Osteoblast (primary cell): ENCODE results near the gene ZSCAN20. TPM values are rescaled to one million over a fixed set of nuclear protein-coding genes. Genes with fewer than 3 reads are reported as not detected.

Experiments used
- DNase-seq: peaks from one replicate; pipeline ENCODE4 v3.0.0; 2011; ENCODE audit warnings: low spot score, mixed read lengths; ENCODE audit not compliant: insufficient read length; ENCODE audit errors: missing footprints
- H2AFZ ChIP-seq: 2 replicates; pipeline ENCODE4 v1.6.0; 2011; ENCODE audit warnings: mild to moderate bottlenecking, low read length
- H3K27ac ChIP-seq: 2 replicates; pipeline ENCODE4 v1.5.1; 2011; ENCODE audit warnings: mild to moderate bottlenecking, low read depth, low read length, moderate library complexity
- H3K27me3 ChIP-seq: 2 replicates; pipeline ENCODE4 v1.6.0; 2012; ENCODE audit warnings: mild to moderate bottlenecking, control low read depth, inconsistent platforms, low read length, moderate library complexity; ENCODE audit not compliant: insufficient read depth
- H3K36me3 ChIP-seq: 2 replicates; pipeline ENCODE4 v1.5.1; 2011; ENCODE audit warnings: mild to moderate bottlenecking, low read length, control low read depth, moderate library complexity; ENCODE audit not compliant: insufficient read depth
- H3K4me1 ChIP-seq: 2 replicates; pipeline ENCODE4 v1.5.1; 2011; ENCODE audit warnings: mild to moderate bottlenecking, low read length, control low read depth, moderate library complexity; ENCODE audit not compliant: insufficient read depth
- H3K4me2 ChIP-seq: 2 replicates; pipeline ENCODE4 v1.6.0; 2011; ENCODE audit warnings: mild to moderate bottlenecking, low read length; ENCODE audit not compliant: insufficient read depth
- H3K4me3 ChIP-seq: fragments of 200-600 bp; sonication (generic); 3 replicates; pipeline ENCODE4 v1.5.1; 2012; ENCODE audit warnings: mild to moderate bottlenecking, low read length, inconsistent platforms; ENCODE audit not compliant: insufficient read depth
- H3K79me2 ChIP-seq: 2 replicates; pipeline ENCODE4 v1.6.0; 2012; ENCODE audit warnings: mild to moderate bottlenecking, low read length, control low read depth, inconsistent platforms; ENCODE audit not compliant: insufficient read depth
- H3K9me3 ChIP-seq: 2 replicates; pipeline ENCODE4 v1.5.1; 2011; ENCODE audit warnings: low read depth, low read length, control low read depth
- H4K20me1 ChIP-seq: 2 replicates; pipeline ENCODE4 v1.6.0; 2012; ENCODE audit warnings: mild to moderate bottlenecking, low read length, control low read depth; ENCODE audit not compliant: insufficient read depth
- total RNA-seq: library from RNA; depleted of rRNA; stranded (reverse); fragments of >200 nt; gene quantifications from 2 replicates; pipeline ENCODE4 v1.2.3, GENCODE V29; 2012
- TF ChIP-seq, protein P1 (sequence below): IDR thresholded peaks from 2 replicates; pipeline ENCODE4 v1.5.1; 2011; ENCODE audit warnings: mild to moderate bottlenecking, low read depth, low read length, moderate library complexity; ENCODE audit errors: extremely low read depth

Gene ZSCAN20
- total RNA-seq, 1 donor: 9.8 TPM

DNA sequence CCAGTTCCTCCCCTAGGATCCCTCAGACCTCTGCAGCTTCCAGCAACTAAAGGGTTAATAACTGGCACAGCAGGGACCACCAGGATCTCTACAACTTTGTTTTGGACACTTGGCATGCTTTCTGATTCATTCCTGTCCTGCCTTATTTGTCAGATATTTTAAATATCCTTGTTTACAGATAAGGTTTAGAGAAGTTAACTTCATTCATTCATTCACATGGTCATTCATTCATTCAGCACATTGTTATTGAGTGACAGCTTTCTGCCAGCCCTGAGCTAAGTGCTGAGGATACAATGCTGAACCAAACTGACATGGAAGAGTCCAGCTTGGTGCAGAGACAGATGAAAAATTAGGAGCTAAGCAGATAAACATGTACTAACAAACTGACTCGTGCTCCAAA, 32.8 kb upstream of the ZSCAN20 start:
- DNase-seq: no peak
- TF ChIP-seq, protein P1, sequence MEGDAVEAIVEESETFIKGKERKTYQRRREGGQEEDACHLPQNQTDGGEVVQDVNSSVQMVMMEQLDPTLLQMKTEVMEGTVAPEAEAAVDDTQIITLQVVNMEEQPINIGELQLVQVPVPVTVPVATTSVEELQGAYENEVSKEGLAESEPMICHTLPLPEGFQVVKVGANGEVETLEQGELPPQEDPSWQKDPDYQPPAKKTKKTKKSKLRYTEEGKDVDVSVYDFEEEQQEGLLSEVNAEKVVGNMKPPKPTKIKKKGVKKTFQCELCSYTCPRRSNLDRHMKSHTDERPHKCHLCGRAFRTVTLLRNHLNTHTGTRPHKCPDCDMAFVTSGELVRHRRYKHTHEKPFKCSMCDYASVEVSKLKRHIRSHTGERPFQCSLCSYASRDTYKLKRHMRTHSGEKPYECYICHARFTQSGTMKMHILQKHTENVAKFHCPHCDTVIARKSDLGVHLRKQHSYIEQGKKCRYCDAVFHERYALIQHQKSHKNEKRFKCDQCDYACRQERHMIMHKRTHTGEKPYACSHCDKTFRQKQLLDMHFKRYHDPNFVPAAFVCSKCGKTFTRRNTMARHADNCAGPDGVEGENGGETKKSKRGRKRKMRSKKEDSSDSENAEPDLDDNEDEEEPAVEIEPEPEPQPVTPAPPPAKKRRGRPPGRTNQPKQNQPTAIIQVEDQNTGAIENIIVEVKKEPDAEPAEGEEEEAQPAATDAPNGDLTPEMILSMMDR: no peak
- H4K20me1 ChIP-seq: no peaks in the 10 kb centered on the region
- no peaks in the 10 kb centered on the region for H3K9me3 ChIP-seq
- no peaks in the 10 kb centered on the region for H3K27me3 ChIP-seq
- H3K36me3 ChIP-seq: no peaks in the 10 kb centered on the region
- peaks cover 37% of the 10 kb centered on the region for H3K4me1 ChIP-seq
- no peaks in the 10 kb centered on the region for H3K79me2 ChIP-seq
- no peak overlapping the region for H3K4me2 ChIP-seq
- H3K4me3 ChIP-seq: no peak overlapping the region
- H2AFZ ChIP-seq: no peak overlapping the region
- H3K27ac ChIP-seq: no peak overlapping the region

DNA sequence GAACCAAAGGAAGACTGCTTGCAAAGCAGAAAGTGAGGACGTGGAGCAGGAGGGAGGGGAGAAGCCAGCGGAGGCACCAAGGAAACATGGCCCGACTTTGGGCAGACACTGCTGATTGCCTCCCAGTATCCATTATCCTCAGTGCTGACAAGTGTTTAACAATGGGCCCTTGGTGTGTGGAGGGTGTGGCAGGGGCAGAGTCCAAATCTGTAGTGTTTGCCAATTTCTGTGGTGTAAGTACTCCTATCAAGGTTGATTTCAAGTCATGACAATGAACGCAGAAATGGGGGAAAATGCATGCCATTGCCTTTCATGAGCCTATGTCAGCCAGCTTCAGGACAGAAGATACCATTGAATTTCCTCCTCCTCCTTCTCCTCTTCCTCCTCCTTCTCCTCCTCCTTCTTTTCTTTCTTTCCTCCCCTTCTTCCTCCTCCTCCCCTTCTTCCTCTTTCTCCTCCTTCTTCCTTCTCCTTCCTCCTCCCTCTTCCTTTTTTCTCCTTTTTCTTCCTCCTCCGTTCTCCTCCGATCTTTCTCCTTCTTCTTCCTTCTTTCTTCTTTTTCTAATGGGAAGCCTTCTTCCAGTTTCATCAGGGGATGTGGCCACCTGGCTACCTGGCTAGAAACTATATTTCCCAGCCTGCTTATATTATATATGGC, 31.2 kb upstream of the ZSCAN20 start:
- Histone ChIP-seq H3K4me3 (no peak overlapping the region), H3K36me3 (no peaks in the 10 kb centered on the region), H3K4me2 (no peak overlapping the region), H3K9me3 (no peaks in the 10 kb centered on the region), H4K20me1 (no peaks in the 10 kb centered on the region), H3K27ac (no peak overlapping the region), H3K4me1 (peaks cover 24% of the 10 kb centered on the region), H2AFZ (no peak overlapping the region), H3K27me3 (no peaks in the 10 kb centered on the region), H3K79me2 (no peaks in the 10 kb centered on the region)
- TF ChIP-seq, protein P1: no peak
- no peak for DNase-seq

DNA sequence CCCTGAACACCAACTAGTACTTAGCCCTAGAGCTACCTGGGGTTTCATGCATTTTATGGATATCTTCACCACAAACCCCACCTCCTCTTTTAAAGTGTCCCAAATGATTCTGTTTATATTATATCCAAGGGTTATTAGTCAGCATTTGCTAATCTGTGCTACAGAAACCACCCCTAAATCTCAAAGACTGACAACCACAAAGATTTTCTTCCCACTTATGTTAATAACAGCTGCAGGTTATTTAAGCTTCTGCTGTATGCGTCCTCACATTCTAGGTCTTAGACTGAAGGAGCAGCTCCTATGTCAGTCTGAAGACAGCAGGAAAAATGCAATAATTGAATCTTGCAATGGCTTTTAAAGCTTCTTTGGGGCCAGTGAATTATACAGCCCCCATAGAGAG, 30.3 kb upstream of the ZSCAN20 start:
- H3K4me3 ChIP-seq: no peak overlapping the region
- no peaks in the 10 kb centered on the region for H3K79me2 ChIP-seq
- no peak overlapping the region for H2AFZ ChIP-seq
- H3K27me3 ChIP-seq: no peaks in the 10 kb centered on the region
- no peaks in the 10 kb centered on the region for H3K9me3 ChIP-seq
- TF ChIP-seq, protein P1: no peak
- no peaks in the 10 kb centered on the region for H3K36me3 ChIP-seq
- no peak for DNase-seq
- no peaks in the 10 kb centered on the region for H4K20me1 ChIP-seq
- peaks cover 24% of the 10 kb centered on the region for H3K4me1 ChIP-seq
- H3K27ac ChIP-seq: no peak overlapping the region
- no peak overlapping the region for H3K4me2 ChIP-seq

DNA sequence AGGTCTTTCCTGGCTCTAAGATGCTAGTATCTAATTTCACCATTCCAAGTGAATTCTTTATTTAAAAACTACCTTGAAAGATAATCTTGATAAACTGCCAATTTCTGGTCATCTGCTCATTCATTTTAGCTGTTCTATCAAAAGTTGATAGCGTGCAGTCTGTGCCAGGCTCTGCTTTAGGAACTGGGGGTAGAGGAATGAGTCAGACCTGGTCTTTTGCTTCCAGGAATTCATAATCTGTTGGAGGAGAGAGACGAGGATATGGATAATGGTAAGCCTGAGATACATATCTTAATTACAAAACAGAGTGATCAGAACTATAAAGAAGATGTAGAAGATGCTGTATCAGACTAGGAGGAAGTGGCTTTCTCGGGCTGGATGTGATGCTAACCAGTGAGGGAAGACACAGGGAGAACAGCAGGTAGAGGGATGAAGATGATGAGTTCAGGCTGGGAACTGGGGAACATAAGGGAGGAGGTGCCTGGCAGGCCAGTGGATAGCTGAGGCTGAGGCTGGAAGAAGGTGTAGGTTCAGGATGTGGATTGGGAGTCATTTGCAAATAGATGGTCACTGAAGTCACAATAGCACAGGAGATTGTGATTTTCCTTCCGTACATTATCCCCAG, 29.3 kb upstream of the ZSCAN20 start:
- Histone ChIP-seq H3K27ac (peak overlapping the region; percentile 65), H3K79me2 (no peaks in the 10 kb centered on the region), H4K20me1 (no peaks in the 10 kb centered on the region), H3K9me3 (no peaks in the 10 kb centered on the region), H2AFZ (peak overlapping the region; percentile 8), H3K4me2 (peak overlapping the region; percentile 26), H3K36me3 (no peaks in the 10 kb centered on the region), H3K4me3 (no peak overlapping the region), H3K27me3 (no peaks in the 10 kb centered on the region), H3K4me1 (peaks cover 24% of the 10 kb centered on the region)
- DNase-seq: peak; percentile 76
- TF ChIP-seq, protein P1: no peak
